ENCODE measurements around the gene SCARB1. TPM values are rescaled to one million over a fixed set of nuclear protein-coding genes. Genes with fewer than 3 reads are reported as not detected.
A peak's percentile ranks its signal among the peaks of the same experiment; 100 is the strongest.

The SCARB1 gene
- total RNA-seq, 1 experiment from 2014 or later: 31.3 TPM

- Histone ChIP-seq H3K18ac (ENCODE audit: insufficient read length, low read depth, low read length) (no peak overlapping the region), H2BK5ac (ENCODE audit: insufficient read length, low read length) (no peak overlapping the region), H2BK120ac (ENCODE audit: low read depth, low read length, poor library complexity, severe bottlenecking) (no peak overlapping the region), H3K79me2 (ENCODE audit: insufficient read depth, low read length) (no peaks in the 10 kb centered on the region), H2BK20ac (ENCODE audit: low read depth, low read length, poor library complexity, severe bottlenecking) (no peak overlapping the region), H2BK12ac (ENCODE audit: insufficient read length, low read depth, low read length) (no peak overlapping the region), H3K27me3 (ENCODE audit: insufficient read depth, low read length) (no peaks in the 10 kb centered on the region), H3K9me3 (ENCODE audit: control insufficient read depth, low read depth, low read length) (no peaks in the 10 kb centered on the region), H3K23me2 (ENCODE audit: insufficient read length, low read depth, low read length, poor library complexity, severe bottlenecking) (no peaks in the 10 kb centered on the region), H4K91ac (ENCODE audit: insufficient read length, low read depth, low read length) (no peak overlapping the region), H3K79me1 (ENCODE audit: insufficient read depth, low read depth, low read length, poor library complexity, severe bottlenecking) (no peaks in the 10 kb centered on the region), H3K14ac (ENCODE audit: insufficient read depth, low read length) (no peak overlapping the region), H3K56ac (ENCODE audit: insufficient read length, low read depth, low read length) (no peak overlapping the region), H3K9ac (ENCODE audit: extremely low read depth, insufficient read length, low read length) (no peak overlapping the region), H2AFZ (ENCODE audit: low read length) (no peak overlapping the region), H3K27ac (ENCODE audit: insufficient read length, low read depth, low read length) (no peak overlapping the region), H2AK5ac (ENCODE audit: insufficient read length, low read length) (no peak overlapping the region), H3K4ac (ENCODE audit: low read depth, low read length) (no peak overlapping the region), H3K4me2 (ENCODE audit: insufficient read depth, insufficient read length, low read length) (no peak overlapping the region), H4K20me1 (ENCODE audit: control insufficient read depth, insufficient read depth, insufficient read length) (no peaks in the 10 kb centered on the region), H3T11ph (ENCODE audit: low read length) (no peak overlapping the region), H4K8ac (replicated peaks; ENCODE audit: insufficient read length, low read depth, low read length) (no peak overlapping the region), H3K4me1 (ENCODE audit: insufficient read depth, low read length) (no peaks in the 10 kb centered on the region), H3K23ac (ENCODE audit: insufficient read length, low read depth, low read length) (no peak overlapping the region), H4K5ac (ENCODE audit: insufficient read length, low read depth, low read length) (no peak overlapping the region), H2BK15ac (ENCODE audit: low read depth, low read length) (no peak overlapping the region)
- no peak overlapping the region; a peak in 1 of 5 replicates for H3K4me3 Mint-ChIP-seq
- H3K9me3 Mint-ChIP-seq: no peaks in the 10 kb centered on the region
- TF ChIP-seq CTCF (conservative IDR thresholded peaks at IDR 0.05): no peak
- WGBS (ENCODE audit: extremely low coverage, insufficient read length, low lambda C conversion rate): no CpG with 5 or more reads among the region's 27 CpGs
- DNase-seq: no peak
- H3K27me3 Mint-ChIP-seq (ENCODE audit: low read depth): no peaks in the 10 kb centered on the region; the same call in none of the 2 replicates
- peaks cover 15 to 16% of the 10 kb centered on the region in 2 experiments for H3K4me1 Mint-ChIP-seq
- peaks cover 4 to 6% (median 6%) of the 10 kb centered on the region in 3 experiments; a peak in 5 of 7 replicates for H3K36me3 Mint-ChIP-seq (ENCODE audit: insufficient read depth in 1 of 3, low read depth in 3 of 3)
- H3K27ac Mint-ChIP-seq: 0 out of 7 replicates have a peak overlapping the region, but pooled peaks of 2 of the 3 experiments have one; percentile 28 to 78
These were observed 84.2 kb downstream of the SCARB1 start for GRCh38 chr12:124779161-124780141.
